Ishikawa (cell line): ENCODE results near the gene MORC4.

ENCODE experiments used
- CEBPB ChIP-seq: IDR thresholded peaks from 2 replicates; pipeline ENCODE4 v1.6.1; 2012
- CREB1 ChIP-seq: IDR thresholded peaks from 2 replicates; pipeline ENCODE4 v1.6.1; 2012; ENCODE audit warnings: low read depth
- EGR1 ChIP-seq: IDR thresholded peaks from 2 replicates; pipeline ENCODE4 v1.6.1; 2012
- EP300 ChIP-seq: IDR thresholded peaks from 2 replicates; pipeline ENCODE4 v1.6.1; 2012; ENCODE audit warnings: borderline replicate concordance
- NFIC ChIP-seq: IDR thresholded peaks from 2 replicates; pipeline ENCODE4 v1.6.1; 2012
- RAD21 ChIP-seq: IDR thresholded peaks from 2 replicates; pipeline ENCODE4 v1.6.1; 2012; ENCODE audit warnings: low read depth
- TAF1 ChIP-seq: IDR thresholded peaks from 2 replicates; pipeline ENCODE4 v1.6.1; 2012; ENCODE audit warnings: low read depth, mild to moderate bottlenecking
- TCF12 ChIP-seq: IDR thresholded peaks from 2 replicates; pipeline ENCODE4 v1.6.1; 2012; ENCODE audit warnings: low read depth
- TEAD4 ChIP-seq: IDR thresholded peaks from 2 replicates; pipeline ENCODE4 v1.6.1; 2012
- YY1 ChIP-seq: IDR thresholded peaks from 2 replicates; pipeline ENCODE4 v1.6.1; 2012; ENCODE audit warnings: low read depth
- ZBTB7A ChIP-seq: IDR thresholded peaks from 2 replicates; pipeline ENCODE4 v1.6.1; 2012; ENCODE audit warnings: low read depth
- TF ChIP-seq, protein P1 (sequence below): IDR thresholded peaks from 2 replicates; pipeline ENCODE4 v1.6.1; 2012
- TF ChIP-seq, protein P2 (sequence below): IDR thresholded peaks from 2 replicates; pipeline ENCODE4 v1.6.1; 2012; ENCODE audit warnings: low read depth, mild to moderate bottlenecking

The MORC4 gene

GRCh38 chrX:106964290-106964689 is 35.7 kb downstream of the MORC4 start:
- TF ChIP-seq EP300 = no peak
- TF ChIP-seq ZBTB7A = no peak
- no peak for TF ChIP-seq YY1
- TF ChIP-seq, protein P1, sequence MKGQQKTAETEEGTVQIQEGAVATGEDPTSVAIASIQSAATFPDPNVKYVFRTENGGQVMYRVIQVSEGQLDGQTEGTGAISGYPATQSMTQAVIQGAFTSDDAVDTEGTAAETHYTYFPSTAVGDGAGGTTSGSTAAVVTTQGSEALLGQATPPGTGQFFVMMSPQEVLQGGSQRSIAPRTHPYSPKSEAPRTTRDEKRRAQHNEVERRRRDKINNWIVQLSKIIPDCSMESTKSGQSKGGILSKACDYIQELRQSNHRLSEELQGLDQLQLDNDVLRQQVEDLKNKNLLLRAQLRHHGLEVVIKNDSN = no peak
- TF ChIP-seq CEBPB = no peak
- no peak for TF ChIP-seq CREB1
- TF ChIP-seq TCF12 = no peak

DNA sequence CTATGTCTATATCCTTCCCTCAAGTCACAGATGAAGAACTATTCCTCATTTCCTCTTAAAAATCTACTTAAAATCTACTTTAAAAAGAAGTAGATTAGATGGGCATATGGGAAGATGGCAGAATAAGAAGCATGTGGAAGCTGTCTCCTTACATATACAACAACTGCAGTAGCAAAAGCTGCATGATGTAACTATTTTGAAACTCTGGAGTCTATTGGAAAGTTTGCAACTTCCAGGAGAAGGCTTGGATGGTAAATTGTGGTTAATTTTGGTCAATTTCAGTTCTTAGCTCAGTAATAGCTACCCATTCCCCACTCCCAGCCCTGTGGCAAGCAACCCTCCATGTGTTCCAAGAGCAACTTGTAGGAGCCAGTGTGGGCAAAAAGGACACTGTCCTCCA is 36.9 kb downstream of the MORC4 start:
- no peak for TF ChIP-seq TCF12
- no peak for TF ChIP-seq TEAD4
- no peak for TF ChIP-seq CEBPB
- TF ChIP-seq TAF1 = no peak
- no peak for TF ChIP-seq YY1
- TF ChIP-seq ZBTB7A = no peak
- TF ChIP-seq EP300 = no peak
- TF ChIP-seq, protein P2, sequence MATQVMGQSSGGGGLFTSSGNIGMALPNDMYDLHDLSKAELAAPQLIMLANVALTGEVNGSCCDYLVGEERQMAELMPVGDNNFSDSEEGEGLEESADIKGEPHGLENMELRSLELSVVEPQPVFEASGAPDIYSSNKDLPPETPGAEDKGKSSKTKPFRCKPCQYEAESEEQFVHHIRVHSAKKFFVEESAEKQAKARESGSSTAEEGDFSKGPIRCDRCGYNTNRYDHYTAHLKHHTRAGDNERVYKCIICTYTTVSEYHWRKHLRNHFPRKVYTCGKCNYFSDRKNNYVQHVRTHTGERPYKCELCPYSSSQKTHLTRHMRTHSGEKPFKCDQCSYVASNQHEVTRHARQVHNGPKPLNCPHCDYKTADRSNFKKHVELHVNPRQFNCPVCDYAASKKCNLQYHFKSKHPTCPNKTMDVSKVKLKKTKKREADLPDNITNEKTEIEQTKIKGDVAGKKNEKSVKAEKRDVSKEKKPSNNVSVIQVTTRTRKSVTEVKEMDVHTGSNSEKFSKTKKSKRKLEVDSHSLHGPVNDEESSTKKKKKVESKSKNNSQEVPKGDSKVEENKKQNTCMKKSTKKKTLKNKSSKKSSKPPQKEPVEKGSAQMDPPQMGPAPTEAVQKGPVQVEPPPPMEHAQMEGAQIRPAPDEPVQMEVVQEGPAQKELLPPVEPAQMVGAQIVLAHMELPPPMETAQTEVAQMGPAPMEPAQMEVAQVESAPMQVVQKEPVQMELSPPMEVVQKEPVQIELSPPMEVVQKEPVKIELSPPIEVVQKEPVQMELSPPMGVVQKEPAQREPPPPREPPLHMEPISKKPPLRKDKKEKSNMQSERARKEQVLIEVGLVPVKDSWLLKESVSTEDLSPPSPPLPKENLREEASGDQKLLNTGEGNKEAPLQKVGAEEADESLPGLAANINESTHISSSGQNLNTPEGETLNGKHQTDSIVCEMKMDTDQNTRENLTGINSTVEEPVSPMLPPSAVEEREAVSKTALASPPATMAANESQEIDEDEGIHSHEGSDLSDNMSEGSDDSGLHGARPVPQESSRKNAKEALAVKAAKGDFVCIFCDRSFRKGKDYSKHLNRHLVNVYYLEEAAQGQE = no peak

DNA sequence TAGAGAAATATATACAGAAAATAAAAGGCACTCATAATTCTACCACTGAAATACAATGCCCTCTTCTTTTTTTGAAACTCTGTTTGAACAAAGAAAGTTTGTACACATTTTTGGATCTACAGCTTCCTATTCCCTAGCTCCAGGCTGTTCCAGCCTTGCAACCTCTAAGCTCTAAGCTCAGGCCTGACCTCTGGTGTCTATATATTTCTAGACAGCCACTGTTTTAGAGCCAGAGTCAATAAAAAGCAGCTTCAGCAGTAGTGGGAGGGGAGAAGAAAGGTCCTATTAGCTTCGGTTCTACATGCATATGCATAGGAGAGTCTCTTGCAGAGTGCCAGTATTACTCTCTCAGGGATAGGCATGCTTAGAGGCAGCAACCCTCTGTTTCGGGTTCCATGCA is 40.1 kb downstream of the MORC4 start:
- no peak for TF ChIP-seq YY1
- TF ChIP-seq, protein P2 = no peak
- no peak for TF ChIP-seq CREB1
- no peak for TF ChIP-seq NFIC
- no peak for TF ChIP-seq EP300
- TF ChIP-seq ZBTB7A = no peak
- no peak for TF ChIP-seq EGR1
- no peak for TF ChIP-seq RAD21
- TF ChIP-seq CEBPB = no peak
- TF ChIP-seq, protein P1 = no peak

DNA sequence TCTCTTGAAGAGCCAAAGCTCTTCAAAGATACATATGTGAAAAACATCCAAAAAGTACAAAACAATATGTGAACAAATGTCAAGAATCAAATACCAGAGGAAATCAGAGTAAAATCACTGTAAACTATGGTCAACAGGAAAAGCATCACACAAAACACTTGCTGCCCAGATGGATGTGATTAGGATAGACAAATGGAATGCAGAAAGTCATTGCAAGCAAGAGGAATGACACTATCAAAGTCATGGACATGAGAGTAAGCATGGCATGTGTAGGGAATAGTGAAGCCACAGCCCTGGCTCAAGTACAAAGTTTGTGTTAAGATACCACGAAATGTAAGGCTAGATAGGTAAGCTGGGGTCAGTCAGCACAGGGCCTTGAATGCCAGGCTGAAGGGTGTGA is 42.2 kb downstream of the MORC4 start:
- TF ChIP-seq NFIC (no peak), RAD21 (no peak), TAF1 (no peak), YY1 (no peak), CEBPB (no peak), TEAD4 (no peak), EGR1 (no peak), ZBTB7A (no peak), CREB1 (no peak)
- TF ChIP-seq, protein P1 = no peak
- TF ChIP-seq, protein P2 = no peak

- no peak for TF ChIP-seq CREB1
- no peak for TF ChIP-seq EGR1
- TF ChIP-seq TEAD4 = no peak
Measured at GRCh38 chrX:106955004-106955772, 44.8 kb downstream of the MORC4 start.
